Psoas muscle (tissue), 8 donors: ENCODE results near the gene SCARB1. TPM values are rescaled to one million over a fixed set of nuclear protein-coding genes. Genes with fewer than 3 reads are reported as not detected.
"Not testable (repeated sequence)": the region's sequence is repeated elsewhere in the genome, so short reads cannot be mapped to it uniquely, and the experiment has no call there.

Experiments used
- ATAC-seq, 4 donors: fragments of 200-7000 bp; cut with Tn5 transposase; one replicate each; pipeline ENCODE4 v1.9.1; 2020; ENCODE audit warnings: moderate library complexity in 3 of 4, mild to moderate bottlenecking in 2 of 4
- DNase-seq, 2 donors: peaks; one replicate each; pipeline ENCODE4 v3.0.0-alpha.2; 2020
- H3K27ac ChIP-seq: fragments of 200-600 bp; one replicate; pipeline ENCODE4 v1.8.0; 2022
- H3K27me3 ChIP-seq, 3 donors: fragments of 200-600 bp in 1 of 3; one replicate each; pipeline versions ENCODE4 v1.6.1 to v1.8.0; 2013 to 2022; ENCODE audit warnings: low read length in 2 of 3, mild to moderate bottlenecking in 2 of 3, moderate library complexity in 1 of 3; ENCODE audit not compliant: insufficient read depth in 3 of 3
- H3K36me3 ChIP-seq, 2 donors: fragments of 200-600 bp in 1 of 2; one replicate each; pipeline versions ENCODE4 v1.6.1 to v1.8.0; 2013 to 2022; ENCODE audit warnings: low read depth in 1 of 2, mild to moderate bottlenecking in 1 of 2, moderate library complexity in 1 of 2; ENCODE audit not compliant: insufficient read depth in 1 of 2
- H3K4me1 ChIP-seq: fragments of 200-600 bp; one replicate; pipeline ENCODE4 v1.8.0; 2022
- H3K4me3 ChIP-seq: fragments of 200-600 bp; one replicate; pipeline ENCODE4 v1.8.0; 2022; ENCODE audit warnings: mild to moderate bottlenecking
- H3K9me3 ChIP-seq: fragments of 200-600 bp; one replicate; pipeline ENCODE4 v1.8.0; 2022
- WGBS, 3 donors: extraction: QIAGEN DNeasy Blood & Tissue Kit; methylation state at CpG; one replicate each; pipeline versions ENCODE4 v1.1.6 to v1.1.7; 2013; 5-methylcytosine and 5-hydroxymethylcytosine counted together
- intact Hi-C, 2 donors: fragments of 100-400 bp; cut with DNase I; formaldehyde crosslinking; loops; one replicate each; pipeline versions ENCODE4 v1.11.0 to v1.14.2; 2022
- polyA plus RNA-seq, 3 donors: library from polyadenylated mRNA; stranded (reverse); fragments of 200-250 nt; gene quantifications; one replicate each; pipeline ENCODE4 v1.2.3, GENCODE V29; 2013
- total RNA-seq, 4 donors: library from RNA; stranded (reverse); fragmentation: NEBNext Ultra II Directional in 2 of 4; extraction: Animal tissue kit (Norgen Biotek cat#: 25700) in 2 of 4; gene quantifications; one replicate each; pipeline versions ENCODE4 v1.2.1 to v1.2.4, GENCODE V29; 2021 to 2023
- TF ChIP-seq, protein P1 (sequence below): fragments of 200-600 bp; IDR thresholded peaks from one replicate; pipeline ENCODE4 v1.8.0; 2022; ENCODE audit warnings: antibody characterized with exemption
- donor health status: healthy with polysubstance abuse.
- donor health status: DM: no; HTN: no; CAD: no; lungs with moderate emphysema.
- donor health status: Bipolar disorder and iron deficiency.
- donor health status: healthy.
- donor health status: DM: yes; HTN: yes; CAD: no.
- donor health status: DM: no; HTN: no; CAD: no.
- donor health status: DM: no; HTN: no; CAD: no.
- donor health status: DM: yes; HTN: yes; CAD: no.

Gene SCARB1
- total and polyA plus RNA-seq, 7 donors, result 5.7 to 19.6 (median 9.1) TPM

DNA sequence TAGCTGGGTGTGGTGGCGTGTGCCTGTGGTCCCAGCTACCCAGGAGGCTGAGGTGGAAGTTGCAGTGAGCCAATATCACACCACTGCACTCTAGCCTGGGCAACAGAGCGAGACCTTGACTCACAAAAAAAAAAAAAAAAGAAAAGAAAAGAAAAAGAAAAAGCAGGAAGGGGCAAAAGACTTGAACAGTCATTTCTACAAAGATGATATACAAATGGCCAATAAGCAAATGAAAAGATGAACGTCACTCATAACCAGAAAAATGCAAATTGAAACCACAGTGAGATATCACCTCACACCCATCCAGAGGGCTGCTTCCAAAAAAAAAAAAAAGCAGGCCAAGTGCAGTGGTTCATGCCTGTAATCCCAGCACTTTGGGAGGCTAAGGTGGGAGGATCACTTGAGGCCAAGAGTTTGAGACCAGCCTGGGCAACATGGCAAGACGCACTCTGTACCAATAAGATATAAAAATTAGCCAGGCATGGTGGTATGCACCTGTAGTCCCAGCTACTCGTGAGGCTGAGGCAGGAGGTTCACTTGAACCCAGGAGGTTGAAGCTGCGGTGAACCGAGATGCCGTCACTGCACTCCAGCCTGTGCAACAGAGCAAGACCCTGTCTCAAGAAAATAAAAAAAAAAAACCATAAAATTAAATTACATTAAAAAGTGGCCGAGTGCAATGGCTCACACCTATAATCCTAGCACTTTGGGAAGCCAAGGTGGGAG lies 30.3 kb upstream of the SCARB1 start:
- DNase-seq (no peak), ATAC-seq (no peak)
- H3K36me3 ChIP-seq, result no peaks in the 10 kb centered on the region
- WGBS, 3 donors, result 94% methylated on average over 9 of the region's 9 CpGs
- H3K4me1 ChIP-seq, result no peaks in the 10 kb centered on the region
- intact Hi-C loops, result loop anchor here in 1 of 2 donors (10.0 kb wide), 1 partner anchor 89 kb away; no protein-coding TSS in a partner anchor
- no peak overlapping the region for H3K27ac ChIP-seq
- no peak overlapping the region for H3K4me3 ChIP-seq
- no peaks in the 10 kb centered on the region for H3K9me3 ChIP-seq
- TF ChIP-seq, protein P1, sequence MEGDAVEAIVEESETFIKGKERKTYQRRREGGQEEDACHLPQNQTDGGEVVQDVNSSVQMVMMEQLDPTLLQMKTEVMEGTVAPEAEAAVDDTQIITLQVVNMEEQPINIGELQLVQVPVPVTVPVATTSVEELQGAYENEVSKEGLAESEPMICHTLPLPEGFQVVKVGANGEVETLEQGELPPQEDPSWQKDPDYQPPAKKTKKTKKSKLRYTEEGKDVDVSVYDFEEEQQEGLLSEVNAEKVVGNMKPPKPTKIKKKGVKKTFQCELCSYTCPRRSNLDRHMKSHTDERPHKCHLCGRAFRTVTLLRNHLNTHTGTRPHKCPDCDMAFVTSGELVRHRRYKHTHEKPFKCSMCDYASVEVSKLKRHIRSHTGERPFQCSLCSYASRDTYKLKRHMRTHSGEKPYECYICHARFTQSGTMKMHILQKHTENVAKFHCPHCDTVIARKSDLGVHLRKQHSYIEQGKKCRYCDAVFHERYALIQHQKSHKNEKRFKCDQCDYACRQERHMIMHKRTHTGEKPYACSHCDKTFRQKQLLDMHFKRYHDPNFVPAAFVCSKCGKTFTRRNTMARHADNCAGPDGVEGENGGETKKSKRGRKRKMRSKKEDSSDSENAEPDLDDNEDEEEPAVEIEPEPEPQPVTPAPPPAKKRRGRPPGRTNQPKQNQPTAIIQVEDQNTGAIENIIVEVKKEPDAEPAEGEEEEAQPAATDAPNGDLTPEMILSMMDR, result no peak
- no peaks in the 10 kb centered on the region for H3K27me3 ChIP-seq

DNA sequence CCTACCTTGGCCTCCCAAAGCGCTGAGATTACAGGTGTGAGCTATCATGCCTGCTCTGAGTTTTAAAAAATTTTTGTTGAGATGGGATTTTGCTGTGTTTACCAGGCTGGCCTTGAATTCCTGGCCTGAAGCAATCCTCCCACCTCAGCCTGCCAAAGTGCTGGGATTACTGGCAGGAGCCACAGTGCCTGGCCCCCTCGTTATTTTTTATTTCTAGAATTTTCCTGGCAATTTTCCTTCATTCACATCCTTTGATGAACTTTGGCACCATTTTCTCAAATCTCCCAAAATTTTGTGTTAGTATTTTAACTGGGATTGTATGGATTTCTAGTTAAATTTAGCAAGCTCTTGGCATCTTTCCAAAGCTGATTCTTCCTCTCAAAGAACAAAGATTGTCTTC lies 24.6 kb upstream of the SCARB1 start:
- 53 to 59% (median 55%) methylated on average over 2 of the region's 2 CpGs for WGBS, 3 donors
- Histone ChIP-seq H3K4me3 (no peak overlapping the region), H3K36me3 (no peaks in the 10 kb centered on the region), H3K27ac (no peak overlapping the region), H3K9me3 (no peaks in the 10 kb centered on the region), H3K4me1 (no peaks in the 10 kb centered on the region), H3K27me3 (no peaks in the 10 kb centered on the region)
- ATAC-seq (no peak), DNase-seq (no peak)
- TF ChIP-seq, protein P1, result no peak
- intact Hi-C loops, result no loop called here

DNA sequence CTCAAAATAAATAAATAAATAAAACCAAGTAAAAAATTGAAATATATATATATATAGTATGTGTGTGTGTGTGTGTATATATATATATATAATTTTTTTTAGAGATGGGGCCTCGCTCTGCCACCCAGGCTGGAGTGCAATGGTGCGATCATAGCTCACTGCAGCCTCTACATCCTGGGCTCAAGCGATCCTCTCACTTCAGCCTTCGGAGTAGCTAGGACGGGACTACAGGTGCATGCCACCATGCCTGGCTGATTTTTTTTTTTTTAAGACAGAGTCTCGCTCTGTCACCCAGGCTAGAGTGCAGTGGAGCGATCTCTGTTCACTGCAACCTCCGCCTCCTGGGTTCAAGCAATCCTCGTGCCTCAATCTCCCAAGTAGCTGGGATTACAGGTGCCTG lies 24.1 kb upstream of the SCARB1 start:
- H3K27me3 ChIP-seq, intact Hi-C loops, H3K27ac ChIP-seq, DNase-seq, ATAC-seq, H3K4me1 ChIP-seq, H3K36me3 ChIP-seq, H3K9me3 ChIP-seq, H3K4me3 ChIP-seq: not testable (repeated sequence)
- 93 to 97% (median 97%) methylated on average over 9 of the region's 9 CpGs for WGBS, 3 donors

DNA sequence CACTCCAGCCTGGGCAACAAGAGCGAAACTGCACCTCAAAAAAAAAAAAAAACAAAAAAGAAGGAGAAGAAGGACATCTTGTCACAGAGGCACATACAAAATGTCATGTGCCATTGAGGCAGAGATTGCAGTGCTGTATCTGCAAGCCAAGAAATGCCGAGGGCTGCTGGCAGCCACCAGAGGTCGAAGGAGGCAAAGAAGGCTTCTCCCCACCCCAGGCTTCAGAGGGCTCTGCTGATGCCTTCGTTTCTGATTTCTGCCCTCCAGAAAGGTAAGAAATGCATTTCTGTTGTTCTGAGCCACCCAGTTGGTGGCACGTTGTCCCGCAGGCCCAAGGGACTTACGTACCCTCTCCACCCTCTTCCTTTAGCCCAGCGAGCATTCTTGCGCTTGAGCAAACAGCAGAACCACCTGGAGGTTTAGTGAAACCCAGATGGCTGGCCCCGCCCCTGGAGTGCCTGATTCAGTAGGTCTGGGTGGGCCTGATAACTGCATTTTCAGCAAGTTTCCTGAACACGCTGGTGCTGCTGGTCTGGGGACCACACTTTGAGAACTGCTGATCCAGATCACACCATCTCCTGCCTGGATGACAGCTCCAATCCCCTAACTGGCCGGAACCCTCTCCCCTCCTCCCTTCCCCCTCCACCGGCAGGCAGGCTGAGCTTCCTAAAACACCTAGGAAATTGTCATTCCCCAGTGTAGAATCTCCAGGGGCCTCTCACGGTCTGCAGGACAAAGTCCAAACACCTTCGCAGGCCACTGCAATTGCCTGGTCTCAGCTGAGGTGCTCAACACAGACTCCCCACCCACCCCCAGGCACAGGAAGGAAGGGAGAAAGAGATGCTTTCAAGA lies 21.1 kb upstream of the SCARB1 start:
- no peaks in the 10 kb centered on the region for H3K36me3 ChIP-seq
- ATAC-seq (no peak), DNase-seq (no peak)
- intact Hi-C loops, result no loop called here
- TF ChIP-seq, protein P1, result no peak
- no peak overlapping the region for H3K4me3 ChIP-seq
- no peaks in the 10 kb centered on the region for H3K27me3 ChIP-seq
- 70 to 73% (median 72%) methylated on average over 15 of the region's 15 CpGs for WGBS, 3 donors
- H3K27ac ChIP-seq, result no peak overlapping the region
- H3K9me3 ChIP-seq, result no peaks in the 10 kb centered on the region
- no peaks in the 10 kb centered on the region for H3K4me1 ChIP-seq
